ENCODE data around the gene TYROBP. TPM values are rescaled to one million over a fixed set of nuclear protein-coding genes. Genes with fewer than 3 reads are reported as not detected.

Gene TYROBP
- total RNA-seq, 4 donors from 2014 or later, result 4.5 to 95.9 (median 33.8) TPM

- 7% methylated on average over 5 of the region's 60 CpGs; no CpG with 5 or more reads in 1 of the 2 donors for WGBS, 2 donors
- H3K4me3 ChIP-seq, result peak within 1 kb of the TSS; percentile 19 to 72 (median 44)
- peaks cover 0 to 75% (median 0%) of the 10 kb centered on the region in 4 donors for H3K27me3 ChIP-seq
Measured at GRCh38 chr19:35868172-35868822, 39.8 kb downstream of the TYROBP start, which contains the start of gene APLP1. Gene APLP1 (plus strand): TSS chr19:35868574. CDS start chr19:35868637, 63 bp downstream.

DNA sequence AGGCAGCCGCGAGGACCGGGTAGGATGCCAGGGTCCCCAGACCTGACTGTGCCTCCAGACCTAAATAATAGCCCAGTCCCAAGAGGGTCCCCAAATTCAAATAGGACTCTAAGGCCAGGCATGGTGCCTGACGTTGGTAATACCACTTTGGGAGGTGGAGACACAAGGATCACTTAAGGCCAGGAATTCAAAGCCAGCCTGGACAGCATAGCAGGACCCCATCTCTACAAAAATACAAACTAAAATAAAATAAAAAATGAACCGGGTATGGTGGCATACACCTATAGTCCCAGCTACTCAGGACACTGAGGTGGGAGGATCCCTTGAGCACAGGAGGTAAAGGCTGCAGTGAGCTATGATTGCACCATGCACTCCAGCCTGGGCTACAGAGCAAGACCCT is 45.1 kb downstream of the TYROBP start:
- no peaks in the 10 kb centered on the region for H3K9me3 ChIP-seq
- H3K4me3 ChIP-seq, result no peak overlapping the region
- TF ChIP-seq POLR2A (IDR thresholded peaks at IDR 0.05) (no peak), CTCF (IDR thresholded peaks at IDR 0.05) (no peak)
- intact Hi-C loops (cut with DNase I), result no loop called here
- DNase-seq, result no peak
- 73 to 81% methylated on average over 3 to 5 of the region's 5 CpGs for WGBS, 2 donors
- H3K27ac ChIP-seq, result no peak overlapping the region
- H3K27me3 ChIP-seq, result peaks cover 0 to 87% (median 6%) of the 10 kb centered on the region in 4 donors
- no peaks in the 10 kb centered on the region for H3K36me3 ChIP-seq
- H3K4me1 ChIP-seq, result peaks cover 0 to 8% (median 0%) of the 10 kb centered on the region in 3 donors

More at GRCh38 chr19:35868172-35868822, 39.8 kb downstream of the TYROBP start, which contains the start of gene APLP1:
- no peak for DNase-seq
- H3K27ac ChIP-seq, result no peak within 1 kb of the TSS
- intact Hi-C loops (cut with DNase I), result no loop called here
- TF ChIP-seq CTCF (IDR thresholded peaks at IDR 0.05) (no peak), POLR2A (IDR thresholded peaks at IDR 0.05) (no peak)
- H3K4me1 ChIP-seq, result peaks cover 17 to 25% (median 17%) of the 10 kb centered on the region in 3 donors
- H3K9me3 ChIP-seq, result no peaks in the 10 kb centered on the region
- no peaks in the 10 kb centered on the region for H3K36me3 ChIP-seq

DNA sequence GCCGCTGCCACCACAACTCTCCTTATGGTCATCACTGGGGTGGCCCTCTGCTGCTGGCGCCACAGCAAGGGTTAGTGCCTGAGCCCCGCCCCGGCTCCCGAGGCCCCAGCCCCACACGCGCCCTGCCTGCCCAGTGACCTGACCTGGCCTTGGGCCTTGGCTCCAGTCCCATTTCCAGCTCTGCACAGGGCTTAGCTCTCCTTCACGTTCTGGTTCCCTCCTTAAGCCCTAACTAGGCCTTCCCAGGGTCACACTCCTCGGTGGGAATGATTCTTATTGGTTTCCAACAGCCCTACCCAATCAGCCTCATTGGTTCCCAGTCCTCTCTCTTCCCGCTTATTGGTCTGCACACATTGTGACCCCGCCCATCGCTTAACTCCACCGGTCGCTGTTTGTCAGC is 45.6 kb downstream of the TYROBP start:
- whole genome bisulfite sequencing, 2 donors, result 56 to 91% methylated on average over 8 of the region's 14 CpGs

GRCh38 chr19:35861640-35862160 is 46.4 kb downstream of the TYROBP start:
- H3K36me3 ChIP-seq, result no peaks in the 10 kb centered on the region
- no peak overlapping the region for H3K4me3 ChIP-seq
- WGBS, 2 donors, result 0 to 39% methylated on average over 3 to 5 of the region's 19 CpGs
- peaks cover 5 to 13% (median 6%) of the 10 kb centered on the region in 3 donors for H3K4me1 ChIP-seq
- H3K27me3 ChIP-seq, result peaks cover 2 to 91% (median 8%) of the 10 kb centered on the region in 4 donors
- TF ChIP-seq CTCF (IDR thresholded peaks at IDR 0.05), result no peak
- TF ChIP-seq POLR2A (IDR thresholded peaks at IDR 0.05), result no peak
- no peaks in the 10 kb centered on the region for H3K9me3 ChIP-seq
- no peak overlapping the region for H3K27ac ChIP-seq
- intact Hi-C loops (cut with DNase I), result no loop called here
- DNase-seq, result no peak

More for the DNA sequence above, 45.6 kb downstream of the TYROBP start:
- Histone ChIP-seq H3K4me3 (no peak overlapping the region), H3K4me1 (peaks cover 0 to 7% (median 0%) of the 10 kb centered on the region in 3 donors), H3K9me3 (no peaks in the 10 kb centered on the region), H3K36me3 (no peaks in the 10 kb centered on the region), H3K27me3 (peaks cover 0 to 87% (median 6%) of the 10 kb centered on the region in 4 donors), H3K27ac (no peak overlapping the region)
- DNase-seq, result no peak
- intact Hi-C loops (cut with DNase I), result no loop called here
- TF ChIP-seq CTCF (IDR thresholded peaks at IDR 0.05) (no peak), POLR2A (IDR thresholded peaks at IDR 0.05) (no peak)

All from esophagus squamous epithelium (tissue), 5 donors.